Immature natural killer cell (primary cell): ENCODE results near the gene LPCAT1. TPM values are rescaled to one million over a fixed set of nuclear protein-coding genes. Genes with fewer than 3 reads are reported as not detected.
"Not testable (repeated sequence)": the region's sequence is repeated elsewhere in the genome, so short reads cannot be mapped to it uniquely, and the experiment has no call there.

Experiments
- DNase-seq, 3 donors: peaks; one replicate each; pipeline ENCODE4 v3.0.0; 2022; ENCODE audit warnings: mixed read lengths in 1 of 3
- H3K27ac Mint-ChIP-seq, 6 donors: one replicate each; pipeline ENCODE4 v1.8.0; 2020; ENCODE audit warnings: mixed read lengths in 6 of 6, mild to moderate bottlenecking in 5 of 6, inconsistent platforms in 4 of 6, moderate library complexity in 3 of 6
- H3K27me3 Mint-ChIP-seq, 3 donors: one replicate each; pipeline ENCODE4 v1.8.0; 2020 to 2021; ENCODE audit warnings: low read depth in 3 of 3, mild to moderate bottlenecking in 3 of 3, mixed read lengths in 3 of 3, moderate library complexity in 3 of 3, inconsistent platforms in 1 of 3
- H3K36me3 Mint-ChIP-seq, 3 donors: one replicate each; pipeline ENCODE4 v1.8.0; 2020; ENCODE audit warnings: mixed read lengths in 3 of 3, inconsistent platforms in 2 of 3, mild to moderate bottlenecking in 2 of 3
- H3K4me1 Mint-ChIP-seq, 2 donors: one replicate each; pipeline ENCODE4 v1.8.0; 2020; ENCODE audit warnings: inconsistent platforms in 2 of 2, mild to moderate bottlenecking in 2 of 2, mixed read lengths in 2 of 2, moderate library complexity in 1 of 2
- H3K4me3 Mint-ChIP-seq, 5 donors: one replicate each; pipeline ENCODE4 v1.8.0; 2020; ENCODE audit warnings: mild to moderate bottlenecking in 5 of 5, mixed read lengths in 5 of 5, inconsistent platforms in 3 of 5, moderate library complexity in 3 of 5
- H3K9me3 Mint-ChIP-seq, 6 donors: one replicate each; pipeline ENCODE4 v1.8.0; 2020; ENCODE audit warnings: mild to moderate bottlenecking in 6 of 6, mixed read lengths in 6 of 6, inconsistent platforms in 4 of 6, moderate library complexity in 3 of 6
- polyA plus RNA-seq, 3 donors: library from polyadenylated mRNA; unstranded; fragments of 300-500 nt; fragmentation: Illumina TruSeq; gene quantifications; one replicate each; pipeline ENCODE4 v1.2.3, GENCODE V29; 2021

Gene LPCAT1
- polyA plus RNA-seq, 3 donors from 2014 or later: 107 to 255 (median 144) TPM

DNA sequence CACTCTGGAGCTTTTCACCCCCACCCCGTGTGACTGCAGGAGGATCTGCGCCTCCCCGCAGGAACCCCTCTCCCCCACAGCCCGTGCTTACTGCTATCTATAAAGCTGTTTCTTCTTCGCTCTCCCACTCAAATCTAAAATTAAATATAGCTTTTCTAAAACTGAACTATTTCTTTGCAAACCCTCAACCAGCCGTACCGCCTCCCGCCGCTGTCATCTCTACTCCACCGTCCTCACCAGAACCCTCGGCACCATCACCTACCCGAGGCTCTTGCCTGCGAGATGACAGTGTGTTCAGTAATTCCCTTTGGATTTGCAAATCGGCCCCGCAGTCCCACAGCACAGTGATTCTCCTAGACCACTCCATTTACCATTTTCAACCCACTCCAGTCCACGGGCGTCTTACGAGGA lies 13.6 kb downstream of the LPCAT1 start:
- peaks cover 12 to 53% (median 36%) of the 10 kb centered on the region in 3 donors for H3K27me3 Mint-ChIP-seq
- no peaks in the 10 kb centered on the region for H3K9me3 Mint-ChIP-seq
- H3K36me3 Mint-ChIP-seq: peaks cover 9 to 29% (median 14%) of the 10 kb centered on the region in 3 donors
- H3K27ac Mint-ChIP-seq: peak overlapping the region; percentile 70 to 94 (median 88)
- DNase-seq: peak in 1 of 3 donors; percentile 2
- peaks cover 92 to 93% of the 10 kb centered on the region in 2 donors for H3K4me1 Mint-ChIP-seq
- peak overlapping the region in 2 of 5 donors; percentile 8 to 56 for H3K4me3 Mint-ChIP-seq

GRCh38 chr5:1509346-1510085 lies 14.2 kb downstream of the LPCAT1 start:
- peak overlapping the region; percentile 12 to 72 (median 31) for H3K4me3 Mint-ChIP-seq
- peak overlapping the region; percentile 83 to 94 (median 88) for H3K27ac Mint-ChIP-seq
- no peaks in the 10 kb centered on the region for H3K9me3 Mint-ChIP-seq
- peaks cover 16 to 49% (median 32%) of the 10 kb centered on the region in 3 donors for H3K27me3 Mint-ChIP-seq
- H3K36me3 Mint-ChIP-seq: peaks cover 9 to 29% (median 14%) of the 10 kb centered on the region in 3 donors
- peak in 1 of 3 donors; percentile 0 for DNase-seq
- H3K4me1 Mint-ChIP-seq: peaks cover 91 to 92% of the 10 kb centered on the region in 2 donors

- H3K9me3 Mint-ChIP-seq: no peaks in the 10 kb centered on the region
- H3K4me1 Mint-ChIP-seq: peaks cover 91 to 92% of the 10 kb centered on the region in 2 donors
- peak overlapping the region; percentile 74 to 90 (median 81) for H3K27ac Mint-ChIP-seq
- peak overlapping the region in 2 of 5 donors; percentile 18 to 31 for H3K4me3 Mint-ChIP-seq
- peaks cover 9 to 28% (median 14%) of the 10 kb centered on the region in 3 donors for H3K36me3 Mint-ChIP-seq
- H3K27me3 Mint-ChIP-seq: peaks cover 20 to 53% (median 32%) of the 10 kb centered on the region in 3 donors
- peak in 1 of 3 donors; percentile 0 for DNase-seq
Measured at GRCh38 chr5:1508659-1509290, 15.0 kb downstream of the LPCAT1 start.

- H3K27ac Mint-ChIP-seq: peak overlapping the region; percentile 74 to 86 (median 80)
- H3K4me1 Mint-ChIP-seq: peaks cover 91 to 92% of the 10 kb centered on the region in 2 donors
- peak overlapping the region in 4 of 5 donors; percentile 27 to 41 (median 35) for H3K4me3 Mint-ChIP-seq
Measured at GRCh38 chr5:1507961-1508658, 15.7 kb downstream of the LPCAT1 start.

DNA sequence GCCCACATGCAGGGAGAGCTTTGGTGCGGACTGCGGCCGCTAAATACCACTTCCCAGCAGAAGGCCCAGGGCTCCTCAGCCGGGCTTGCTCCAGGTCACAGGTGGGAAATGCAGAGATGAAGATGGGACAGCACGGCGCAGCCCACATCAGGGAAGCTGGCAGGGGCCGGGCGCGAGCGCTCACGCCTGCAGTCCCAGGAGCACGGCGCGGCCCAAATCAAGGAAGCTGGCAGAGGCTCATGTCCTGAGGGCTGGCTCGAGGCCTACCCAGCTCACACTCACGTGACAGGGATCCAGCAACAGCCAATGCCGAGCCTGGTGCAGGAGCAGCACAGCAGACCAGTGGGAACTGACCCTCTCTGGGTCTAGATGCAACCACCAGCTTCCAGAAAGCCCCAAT lies 16.3 kb downstream of the LPCAT1 start:
- Mint-ChIP-seq H3K4me3 (peak overlapping the region; percentile 20 to 41 (median 33)), H3K9me3 (no peaks in the 10 kb centered on the region), H3K27ac (peak overlapping the region; percentile 74 to 91 (median 84)), H3K36me3 (peaks cover 9 to 23% (median 14%) of the 10 kb centered on the region in 3 donors), H3K27me3 (peaks cover 30 to 56% (median 36%) of the 10 kb centered on the region in 3 donors), H3K4me1 (peaks cover 91 to 92% of the 10 kb centered on the region in 2 donors)
- no peak for DNase-seq

More at GRCh38 chr5:1507961-1508658, 15.7 kb downstream of the LPCAT1 start:
- peaks cover 26 to 56% (median 33%) of the 10 kb centered on the region in 3 donors for H3K27me3 Mint-ChIP-seq
- H3K36me3 Mint-ChIP-seq: peaks cover 9 to 24% (median 14%) of the 10 kb centered on the region in 3 donors
- no peaks in the 10 kb centered on the region for H3K9me3 Mint-ChIP-seq
- DNase-seq: peak in 1 of 3 donors; percentile 0

- H3K36me3 Mint-ChIP-seq: peaks cover 9 to 23% (median 14%) of the 10 kb centered on the region in 3 donors
- H3K27me3 Mint-ChIP-seq: peaks cover 33 to 55% (median 39%) of the 10 kb centered on the region in 3 donors
- H3K9me3 Mint-ChIP-seq: no peaks in the 10 kb centered on the region
- peak overlapping the region; percentile 20 to 41 (median 27) for H3K4me3 Mint-ChIP-seq
- DNase-seq: no peak
- peaks cover 91% of the 10 kb centered on the region in 2 donors for H3K4me1 Mint-ChIP-seq
- H3K27ac Mint-ChIP-seq: peak overlapping the region; percentile 61 to 91 (median 84)
Measured at GRCh38 chr5:1507014-1507375, 16.8 kb downstream of the LPCAT1 start.

DNA sequence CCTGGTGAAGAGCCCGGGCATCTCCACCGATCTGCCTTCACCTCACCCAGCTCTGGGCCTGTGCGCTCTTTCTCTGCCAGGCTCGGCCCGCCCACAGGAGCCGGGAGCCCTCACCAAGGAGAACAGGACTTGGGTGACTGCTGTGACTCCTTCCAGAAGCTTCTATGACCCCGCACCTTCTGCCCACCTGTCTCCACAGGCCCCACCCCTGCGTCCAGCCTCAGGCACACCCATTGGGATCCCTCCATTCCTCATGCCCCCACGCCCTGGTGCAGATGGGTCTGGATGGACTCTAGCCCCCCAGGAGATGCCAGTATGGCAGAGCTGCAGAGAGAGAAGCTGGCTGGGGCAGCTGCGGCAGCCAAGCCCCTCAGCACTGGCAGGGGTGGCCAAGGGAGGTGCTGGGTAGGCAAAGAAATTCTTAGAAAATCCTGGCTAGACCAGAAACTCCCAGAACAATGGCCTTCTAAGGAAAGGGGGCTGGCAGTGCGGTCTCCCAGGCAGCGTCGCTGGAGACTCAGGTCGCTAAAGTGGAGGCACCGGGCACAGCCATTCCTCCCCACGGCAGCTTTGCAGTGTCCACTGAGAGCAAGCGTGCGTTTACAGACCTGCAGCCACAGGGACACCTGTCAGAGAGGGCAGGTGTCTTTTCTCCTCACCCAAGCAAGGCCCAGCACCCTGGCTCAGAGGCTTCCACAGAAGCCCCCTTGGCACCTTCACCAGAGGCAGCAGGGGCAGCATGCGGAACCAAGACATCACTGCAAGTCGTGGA lies 17.3 kb downstream of the LPCAT1 start:
- H3K27me3 Mint-ChIP-seq: peaks cover 38 to 53% (median 42%) of the 10 kb centered on the region in 3 donors
- no peak for DNase-seq
- no peaks in the 10 kb centered on the region for H3K9me3 Mint-ChIP-seq
- H3K27ac Mint-ChIP-seq: peak overlapping the region; percentile 74 to 92 (median 87)
- H3K4me3 Mint-ChIP-seq: peak overlapping the region; percentile 27 to 63 (median 38)
- H3K36me3 Mint-ChIP-seq: peaks cover 9 to 21% (median 12%) of the 10 kb centered on the region in 3 donors
- peaks cover 92% of the 10 kb centered on the region in 2 donors for H3K4me1 Mint-ChIP-seq

GRCh38 chr5:1505506-1506241 lies 18.1 kb downstream of the LPCAT1 start:
- H3K36me3 Mint-ChIP-seq: peaks cover 9 to 19% (median 10%) of the 10 kb centered on the region in 3 donors
- peak overlapping the region; percentile 42 to 91 (median 69) for H3K4me3 Mint-ChIP-seq
- H3K27ac Mint-ChIP-seq: peak overlapping the region; percentile 74 to 94 (median 90)
- peaks cover 41 to 55% (median 46%) of the 10 kb centered on the region in 3 donors for H3K27me3 Mint-ChIP-seq
- H3K9me3 Mint-ChIP-seq: peaks cover 0 to 2% (median 0%) of the 10 kb centered on the region in 6 donors
- no peak for DNase-seq
- peaks cover 90 to 96% of the 10 kb centered on the region in 2 donors for H3K4me1 Mint-ChIP-seq

DNA sequence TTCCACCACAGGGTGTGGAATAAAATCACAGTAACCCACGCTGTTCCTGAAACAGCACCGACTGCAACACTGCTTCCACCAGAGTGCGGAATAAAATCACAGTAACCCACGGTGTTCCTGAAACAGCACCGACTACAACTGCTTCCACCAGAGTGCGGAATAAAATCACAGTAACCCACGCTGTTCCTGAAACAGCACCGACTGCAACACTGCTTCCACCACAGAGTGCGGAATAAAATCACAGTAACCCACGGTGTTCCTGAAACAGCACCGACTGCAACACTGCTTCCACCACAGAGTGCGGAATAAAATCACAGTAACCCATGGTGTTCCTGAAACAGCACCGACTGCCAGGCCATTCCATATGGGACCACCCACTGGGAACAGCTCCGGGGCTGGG lies 18.7 kb downstream of the LPCAT1 start:
- Mint-ChIP-seq H3K27ac (peak overlapping the region; percentile 74 to 98 (median 78)), H3K4me3 (peak overlapping the region; percentile 44 to 91 (median 75)), H3K4me1 (peaks cover 91 to 96% of the 10 kb centered on the region in 2 donors), H3K36me3 (peaks cover 6 to 19% (median 13%) of the 10 kb centered on the region in 3 donors), H3K27me3 (peaks cover 40 to 56% (median 46%) of the 10 kb centered on the region in 3 donors)
- H3K9me3 Mint-ChIP-seq, DNase-seq: not testable (repeated sequence)

DNA sequence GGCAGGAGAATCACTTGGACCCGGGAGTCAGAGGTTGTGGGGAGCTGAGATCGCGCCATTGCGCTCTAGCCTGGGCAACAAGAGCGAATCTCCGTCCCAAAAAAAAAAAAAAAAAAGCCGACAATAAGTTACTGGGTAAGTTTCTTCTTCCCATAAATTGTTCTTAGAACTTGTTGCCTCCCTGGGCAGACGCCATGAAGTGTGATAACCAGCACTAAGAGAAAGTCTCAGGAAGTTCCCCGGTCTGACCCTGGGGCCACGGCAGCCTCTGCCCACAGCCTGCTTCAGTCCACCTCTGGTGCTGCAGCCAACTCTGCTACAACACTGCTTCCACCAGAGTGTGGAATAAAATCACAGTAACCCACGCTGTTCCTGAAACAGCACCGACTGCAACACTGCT lies 19.1 kb downstream of the LPCAT1 start:
- H3K4me1 Mint-ChIP-seq: peaks cover 91 to 96% of the 10 kb centered on the region in 2 donors
- H3K36me3 Mint-ChIP-seq: peaks cover 3 to 20% (median 10%) of the 10 kb centered on the region in 3 donors
- DNase-seq: no peak
- peak overlapping the region; percentile 96 to 100 (median 98) for H3K27ac Mint-ChIP-seq
- H3K27me3 Mint-ChIP-seq: peaks cover 40 to 51% (median 44%) of the 10 kb centered on the region in 3 donors
- peaks cover 0 to 2% (median 0%) of the 10 kb centered on the region in 6 donors for H3K9me3 Mint-ChIP-seq
- H3K4me3 Mint-ChIP-seq: peak overlapping the region; percentile 75 to 91 (median 84)

- H3K4me3 Mint-ChIP-seq: peak overlapping the region; percentile 75 to 91 (median 84)
- peaks cover 0 to 20% (median 7%) of the 10 kb centered on the region in 3 donors for H3K36me3 Mint-ChIP-seq
- peaks cover 92 to 96% of the 10 kb centered on the region in 2 donors for H3K4me1 Mint-ChIP-seq
- peaks cover 0 to 2% (median 0%) of the 10 kb centered on the region in 6 donors for H3K9me3 Mint-ChIP-seq
- H3K27ac Mint-ChIP-seq: peak overlapping the region; percentile 96 to 100 (median 98)
- no peak for DNase-seq
- H3K27me3 Mint-ChIP-seq: peaks cover 38 to 47% (median 40%) of the 10 kb centered on the region in 3 donors
Measured at GRCh38 chr5:1504069-1504595, 19.6 kb downstream of the LPCAT1 start.
